Measurements from ENCODE around the gene SENP2. TPM values are rescaled to one million over a fixed set of nuclear protein-coding genes. Genes with fewer than 3 reads are reported as not detected.

SENP2 gene
- total RNA-seq, 1 experiment from 2014 or later, result 36.1 TPM

DNA sequence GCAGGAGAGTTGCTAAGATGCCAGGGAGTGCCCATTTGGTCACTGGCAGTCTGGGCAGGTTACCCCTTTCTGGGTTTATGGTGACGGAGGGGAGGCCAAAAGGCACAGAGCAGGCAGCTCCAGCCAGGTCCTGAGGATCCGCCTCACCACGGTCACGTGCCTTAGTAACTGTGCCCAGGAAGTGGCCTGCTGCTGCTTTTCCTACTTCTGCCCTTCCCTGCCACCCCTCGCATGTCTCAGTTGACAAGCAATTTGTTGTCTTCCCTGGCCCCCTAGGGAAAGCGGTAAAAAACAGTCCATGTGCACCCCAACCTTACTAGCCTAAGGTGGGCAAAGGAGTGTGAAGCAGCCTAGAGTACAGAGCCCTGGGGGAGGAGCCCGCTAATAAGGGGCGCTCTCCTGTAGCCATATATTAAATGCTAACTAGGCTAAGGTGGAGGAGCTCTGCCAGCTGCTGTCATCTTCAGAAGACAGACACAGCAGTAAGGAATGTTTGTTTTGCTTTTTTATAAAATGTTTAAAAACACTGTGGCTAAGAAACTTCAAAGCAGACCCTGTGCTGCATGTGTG lies 24.6 kb upstream of the SENP2 start:
- no peak overlapping the region for H3K4me3 ChIP-seq (replicated peaks in 1 of 2; ENCODE audit: low read depth in 1 of 2, low read length in 2 of 2)
- RAD21 ChIA-PET (ENCODE audit: low non-redundant PET in 1 of 2, low total read pairs in 2 of 2, uncharacterized antibody in 2 of 2, unreplicated experiment in 2 of 2), result no interaction called here
- no peaks in the 10 kb centered on the region for H3K27me3 ChIP-seq (ENCODE audit: insufficient read depth, low read length)
- no peaks in the 10 kb centered on the region for H3K79me2 ChIP-seq (ENCODE audit: insufficient read depth, low read length)
- no peaks in the 10 kb centered on the region for H4K20me1 ChIP-seq (ENCODE audit: insufficient read depth)
- intact Hi-C loops (cut with micrococcal nuclease), result no loop called here
- POLR2A ChIA-PET, result no interaction called here
- BruUV-seq (replicated peaks), result no TSS peak
- no peaks in the 10 kb centered on the region for H3K9me2 ChIP-seq (ENCODE audit: insufficient read depth)
- no peaks in the 10 kb centered on the region for H3K9me3 ChIP-seq (ENCODE audit: control insufficient read depth in 1 of 2, insufficient read depth in 1 of 2, low read depth in 1 of 2, low read length in 2 of 2)
- no peak overlapping the region for H2AFZ ChIP-seq (ENCODE audit: low read depth, low read length, poor library complexity, severe bottlenecking)
- no peak overlapping the region for H3K27ac ChIP-seq (ENCODE audit: low read depth, low read length)
- no peak overlapping the region for H3K9ac ChIP-seq (ENCODE audit: low read length)
- H3K4me1 ChIP-seq (ENCODE audit: control insufficient read depth in 1 of 2, insufficient read depth in 2 of 2, low read length in 2 of 2), result peaks cover 17 to 19% of the 10 kb centered on the region in 2 experiments; a peak in 3 of 4 replicates
- ATAC-seq (no peak), DNase-seq (ENCODE audit: low read depth, low spot score) (no peak)
- CTCF ChIA-PET, result interaction anchor here (0.5 kb wide), 1 partner anchor 40 kb away, joined by 3 read pairs; no protein-coding TSS in a partner anchor
- TF ChIP-seq, protein P1, sequence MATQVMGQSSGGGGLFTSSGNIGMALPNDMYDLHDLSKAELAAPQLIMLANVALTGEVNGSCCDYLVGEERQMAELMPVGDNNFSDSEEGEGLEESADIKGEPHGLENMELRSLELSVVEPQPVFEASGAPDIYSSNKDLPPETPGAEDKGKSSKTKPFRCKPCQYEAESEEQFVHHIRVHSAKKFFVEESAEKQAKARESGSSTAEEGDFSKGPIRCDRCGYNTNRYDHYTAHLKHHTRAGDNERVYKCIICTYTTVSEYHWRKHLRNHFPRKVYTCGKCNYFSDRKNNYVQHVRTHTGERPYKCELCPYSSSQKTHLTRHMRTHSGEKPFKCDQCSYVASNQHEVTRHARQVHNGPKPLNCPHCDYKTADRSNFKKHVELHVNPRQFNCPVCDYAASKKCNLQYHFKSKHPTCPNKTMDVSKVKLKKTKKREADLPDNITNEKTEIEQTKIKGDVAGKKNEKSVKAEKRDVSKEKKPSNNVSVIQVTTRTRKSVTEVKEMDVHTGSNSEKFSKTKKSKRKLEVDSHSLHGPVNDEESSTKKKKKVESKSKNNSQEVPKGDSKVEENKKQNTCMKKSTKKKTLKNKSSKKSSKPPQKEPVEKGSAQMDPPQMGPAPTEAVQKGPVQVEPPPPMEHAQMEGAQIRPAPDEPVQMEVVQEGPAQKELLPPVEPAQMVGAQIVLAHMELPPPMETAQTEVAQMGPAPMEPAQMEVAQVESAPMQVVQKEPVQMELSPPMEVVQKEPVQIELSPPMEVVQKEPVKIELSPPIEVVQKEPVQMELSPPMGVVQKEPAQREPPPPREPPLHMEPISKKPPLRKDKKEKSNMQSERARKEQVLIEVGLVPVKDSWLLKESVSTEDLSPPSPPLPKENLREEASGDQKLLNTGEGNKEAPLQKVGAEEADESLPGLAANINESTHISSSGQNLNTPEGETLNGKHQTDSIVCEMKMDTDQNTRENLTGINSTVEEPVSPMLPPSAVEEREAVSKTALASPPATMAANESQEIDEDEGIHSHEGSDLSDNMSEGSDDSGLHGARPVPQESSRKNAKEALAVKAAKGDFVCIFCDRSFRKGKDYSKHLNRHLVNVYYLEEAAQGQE (IDR thresholded peaks at IDR 0.05; ENCODE audit: low read depth), result no peak
- TF ChIP-seq, protein P2, sequence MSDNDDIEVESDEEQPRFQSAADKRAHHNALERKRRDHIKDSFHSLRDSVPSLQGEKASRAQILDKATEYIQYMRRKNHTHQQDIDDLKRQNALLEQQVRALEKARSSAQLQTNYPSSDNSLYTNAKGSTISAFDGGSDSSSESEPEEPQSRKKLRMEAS (IDR thresholded peaks at IDR 0.05), result no peak
- TF ChIP-seq, protein P3, sequence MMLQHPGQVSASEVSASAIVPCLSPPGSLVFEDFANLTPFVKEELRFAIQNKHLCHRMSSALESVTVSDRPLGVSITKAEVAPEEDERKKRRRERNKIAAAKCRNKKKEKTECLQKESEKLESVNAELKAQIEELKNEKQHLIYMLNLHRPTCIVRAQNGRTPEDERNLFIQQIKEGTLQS (IDR thresholded peaks at IDR 0.05), result no peak
- TF ChIP-seq CEBPB (IDR thresholded peaks at IDR 0.05; ENCODE audit: low read depth) (no peak), JUND (IDR thresholded peaks at IDR 0.05) (no peak), ZNF274 (IDR thresholded peaks at IDR 0.05; ENCODE audit: low read depth, low read length) (no peak), FOSL1 (IDR thresholded peaks at IDR 0.05; ENCODE audit: low read depth) (no peak), POLR2AphosphoS5 (IDR thresholded peaks at IDR 0.05; ENCODE audit: low read depth, low read length) (no peak), SIN3A (IDR thresholded peaks at IDR 0.05; ENCODE audit: low read depth) (no peak), CBX3 (IDR thresholded peaks at IDR 0.05; ENCODE audit: low read depth) (no peak), SP1 (IDR thresholded peaks at IDR 0.05; ENCODE audit: low read depth) (no peak), ZFX (IDR thresholded peaks at IDR 0.05) (no peak), RAD21 (IDR thresholded peaks at IDR 0.05; ENCODE audit: low read depth) (no peak)
- no peak overlapping the region for H3K4me2 ChIP-seq (ENCODE audit: low read length)
- H3K36me3 ChIP-seq (ENCODE audit: control insufficient read depth in 1 of 2, insufficient read depth in 2 of 2, low read length in 2 of 2), result no peaks in the 10 kb centered on the region
